GM18861 (cell line): Measurements from ENCODE around the gene LLGL2.

ENCODE experiments used
- ATAC-seq: cut with Tn5 transposase; IDR thresholded peaks from one replicate; pipeline ENCODE4 v1.9.1; 2021; ENCODE audit not compliant: unreplicated experiment

LLGL2 gene

DNA sequence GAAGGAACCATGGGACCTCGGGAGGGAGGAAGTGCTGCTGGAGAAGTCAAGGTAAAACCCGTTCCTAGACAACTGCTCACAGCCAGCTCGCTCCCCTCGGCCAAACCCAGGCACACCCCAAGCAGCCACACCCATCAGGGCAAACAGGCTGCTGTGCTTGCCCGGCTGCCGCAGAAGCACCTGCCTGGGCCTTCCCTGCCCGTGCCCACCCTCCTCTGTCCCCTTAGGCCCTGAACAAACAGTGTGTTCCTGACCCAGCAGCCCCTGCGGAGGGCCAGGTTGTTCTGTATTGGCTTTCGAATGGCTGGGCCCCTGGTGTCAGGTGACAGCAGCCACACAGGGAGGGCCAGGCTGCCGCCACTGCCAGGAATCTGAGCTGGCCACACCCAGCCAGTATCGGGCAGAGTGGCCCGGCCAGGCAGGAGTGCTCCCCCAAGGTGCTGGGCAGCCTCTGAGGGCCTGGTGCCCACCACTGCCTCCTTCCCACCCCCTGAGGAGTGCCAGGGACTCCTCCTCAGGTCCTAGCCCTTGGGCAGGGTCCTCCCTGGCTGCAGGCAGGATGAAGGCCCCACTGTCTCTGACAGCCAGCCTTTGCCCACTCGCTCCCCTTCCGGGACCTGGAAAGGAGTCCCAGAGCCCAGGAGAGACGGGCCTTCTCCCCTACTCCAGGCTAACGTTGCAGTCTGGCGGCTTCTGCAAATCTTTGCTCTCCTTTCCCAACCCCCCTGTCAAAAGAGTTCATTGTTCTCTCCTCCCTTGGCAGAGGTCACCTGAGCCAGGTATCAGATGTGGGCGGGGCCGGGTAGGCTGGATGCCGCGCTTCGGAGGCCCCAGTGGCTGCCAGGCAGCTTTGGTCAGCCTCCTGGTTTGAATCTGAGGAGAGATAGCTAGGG, 24.0 kb downstream of the LLGL2 start:
- no peak for ATAC-seq

DNA sequence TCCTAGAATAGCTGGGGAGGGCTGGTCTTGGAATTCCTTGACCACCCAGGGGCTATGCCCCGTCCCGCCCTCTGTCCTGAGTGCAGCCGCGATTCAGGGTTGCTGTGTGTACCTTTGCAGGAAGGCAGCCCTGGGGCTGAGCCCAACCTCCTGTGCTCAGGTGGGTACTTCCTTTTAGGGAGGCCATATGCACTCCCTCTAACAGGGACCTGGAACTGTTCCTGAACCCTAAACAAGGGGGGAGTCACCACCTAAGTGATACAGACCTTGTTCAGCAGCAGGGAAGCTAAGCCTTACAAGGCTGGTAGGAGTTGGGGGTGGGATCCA, 24.6 kb downstream of the LLGL2 start:
- ATAC-seq = no peak

GRCh38 chr17:75551266-75551665, 25.8 kb downstream of the LLGL2 start:
- ATAC-seq = no peak

GRCh38 chr17:75552425-75553294, 27.2 kb downstream of the LLGL2 start:
- no peak for ATAC-seq

DNA sequence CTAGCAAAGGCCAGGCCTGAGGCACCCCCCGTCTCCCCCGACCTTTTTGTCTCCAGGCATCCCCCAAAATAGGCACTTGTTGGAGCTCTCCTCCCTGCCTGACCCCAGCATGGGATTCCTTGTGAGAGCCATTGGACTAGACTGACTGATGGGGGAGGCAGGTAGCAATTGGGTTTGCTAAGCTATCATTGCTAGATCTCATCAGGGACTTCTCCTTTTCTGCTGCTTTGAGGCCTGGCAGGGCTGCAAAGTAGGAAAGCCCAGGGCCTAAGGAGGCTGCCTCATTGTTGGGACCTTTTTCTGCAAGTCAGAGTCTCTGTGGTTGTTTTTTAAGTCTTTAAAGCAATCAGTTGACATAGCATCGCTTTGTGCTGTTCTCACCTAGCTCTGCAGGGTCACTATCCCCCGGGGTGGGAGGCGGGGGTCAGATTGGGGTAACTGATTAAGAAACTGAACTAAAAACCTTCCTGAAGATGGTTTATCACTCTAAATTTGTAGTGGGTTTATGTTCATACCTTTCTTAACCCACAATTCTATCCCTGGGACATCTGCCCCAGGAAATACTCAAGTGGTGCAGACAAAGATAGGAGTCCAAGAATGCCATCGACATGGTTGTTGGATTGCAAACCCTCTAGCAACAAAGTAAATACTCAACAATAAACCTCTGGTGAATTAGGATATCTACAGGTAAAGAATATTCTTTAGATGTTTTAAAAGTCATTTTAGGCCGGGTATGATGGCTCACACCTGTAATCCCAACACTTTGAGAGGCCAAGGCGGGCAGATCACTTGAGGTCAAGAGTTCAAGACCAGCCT, 28.0 kb downstream of the LLGL2 start:
- no peak for ATAC-seq

GRCh38 chr17:75555679-75556153, 30.2 kb downstream of the LLGL2 start:
- ATAC-seq = no peak

DNA sequence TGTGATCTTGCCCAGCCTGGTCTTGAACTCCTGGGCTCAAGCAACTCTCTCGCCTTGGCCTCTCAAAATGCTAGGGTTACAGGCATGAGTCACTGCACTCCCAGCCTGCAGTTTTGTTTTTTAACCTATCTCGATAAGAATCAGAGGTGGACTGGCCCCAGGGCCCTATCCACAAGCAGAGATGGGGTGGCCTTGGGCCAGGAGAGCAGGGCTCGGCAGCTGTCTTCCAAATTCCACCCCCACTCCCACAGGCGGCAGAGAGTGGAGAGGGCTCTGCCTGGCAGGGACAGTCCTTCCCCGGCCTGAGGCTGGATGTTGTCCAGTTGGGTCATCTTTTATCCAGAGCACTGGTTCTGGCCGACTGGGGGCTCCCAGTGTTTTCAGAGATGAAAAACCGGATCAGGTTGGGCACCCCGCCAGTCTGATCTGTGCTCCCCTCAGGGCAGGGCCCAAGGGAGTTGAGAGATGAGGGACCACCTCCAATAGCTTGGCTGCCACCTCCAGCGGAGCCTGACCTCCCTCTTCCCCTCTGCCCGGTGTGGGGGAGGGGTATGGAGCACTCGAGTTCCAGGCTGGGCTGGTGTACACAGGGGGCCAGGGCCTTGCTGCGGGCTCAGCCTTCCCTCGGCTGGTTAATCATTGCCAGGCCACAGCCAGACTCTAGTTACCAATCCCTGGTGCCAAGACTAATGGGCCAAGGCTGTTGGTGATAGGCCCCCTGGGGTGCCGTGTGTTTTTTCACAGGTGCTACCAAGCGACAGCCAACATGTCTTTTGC, 31.8 kb downstream of the LLGL2 start:
- no peak for ATAC-seq

DNA sequence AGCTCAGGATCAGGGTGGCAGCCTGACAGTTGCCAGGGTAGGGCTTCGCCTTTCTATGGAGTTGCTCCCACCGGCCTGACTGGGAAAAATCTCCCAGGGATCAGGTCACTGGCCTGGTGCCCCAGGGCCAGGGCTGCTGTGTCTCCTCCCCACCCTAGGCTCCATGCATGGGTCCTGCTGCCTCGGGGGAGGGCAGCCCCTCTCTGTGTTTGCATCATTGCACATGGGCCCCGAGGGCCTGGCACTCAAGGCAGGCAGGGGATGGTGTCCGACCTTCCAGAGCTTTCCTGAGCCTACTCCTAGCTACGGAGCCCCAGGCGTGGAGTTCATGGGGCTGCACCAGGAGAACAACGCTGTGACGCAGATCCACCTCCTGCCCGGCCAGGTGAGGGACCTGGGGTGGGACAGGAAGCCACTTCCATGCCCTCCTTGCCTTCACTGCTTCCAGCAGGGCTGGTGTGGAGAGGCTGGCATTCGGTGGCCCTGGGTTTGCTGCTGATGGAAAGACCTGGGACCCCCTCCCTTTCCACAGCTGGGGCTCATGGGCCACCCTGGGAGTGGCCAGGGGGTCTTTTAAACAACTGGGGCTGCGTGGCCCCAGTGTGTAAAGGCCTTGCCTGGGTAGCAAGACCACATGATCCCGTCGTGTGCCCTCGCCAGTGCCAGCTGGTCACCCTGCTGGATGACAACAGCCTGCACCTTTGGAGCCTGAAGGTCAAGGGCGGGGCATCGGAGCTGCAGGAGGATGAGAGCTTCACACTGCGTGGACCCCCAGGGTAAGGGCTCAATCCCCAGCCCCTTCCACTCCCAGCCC, 32.6 kb downstream of the LLGL2 start:
- no peak for ATAC-seq

GRCh38 chr17:75558666-75559530, 33.4 kb downstream of the LLGL2 start:
- no peak for ATAC-seq

- ATAC-seq = no peak
These were observed 34.5 kb downstream of the LLGL2 start for GRCh38 chr17:75559958-75560533.

DNA sequence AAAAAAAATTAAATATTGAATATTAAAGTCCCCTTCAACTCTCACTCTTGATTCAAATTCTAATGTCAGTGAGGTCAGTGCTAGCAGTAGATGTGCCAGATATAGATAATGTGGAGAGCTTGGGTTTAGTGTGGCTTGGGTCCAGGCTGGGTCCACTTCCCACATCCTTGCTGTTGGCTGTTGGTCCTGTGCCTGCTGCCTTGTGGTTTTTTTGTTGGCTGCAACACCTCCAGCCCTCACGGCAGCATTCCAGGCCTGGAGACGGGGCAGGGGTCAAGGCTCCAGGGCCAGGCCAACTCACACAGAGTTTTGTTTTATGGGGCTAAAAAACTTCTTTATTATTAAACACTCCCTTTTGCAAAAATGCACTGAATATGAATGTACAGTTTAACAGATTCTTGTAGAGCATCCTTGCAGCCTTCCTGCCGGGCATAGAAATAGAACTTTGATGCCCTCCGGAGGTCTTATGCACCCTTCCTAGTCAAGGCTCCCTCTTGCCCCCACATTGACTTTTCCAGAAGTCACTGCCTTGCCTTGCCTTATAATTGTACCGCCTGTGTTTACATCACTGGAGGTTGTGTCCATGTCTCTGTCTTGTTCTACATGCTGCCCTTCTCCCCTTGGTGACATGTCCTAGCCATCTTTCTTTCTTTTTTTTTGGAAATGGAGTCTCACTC, 36.6 kb downstream of the LLGL2 start:
- no peak for ATAC-seq

- no peak for ATAC-seq
These were observed 37.7 kb downstream of the LLGL2 start for GRCh38 chr17:75563063-75563758.

GRCh38 chr17:75564195-75564594, 38.7 kb downstream of the LLGL2 start:
- no peak for ATAC-seq

DNA sequence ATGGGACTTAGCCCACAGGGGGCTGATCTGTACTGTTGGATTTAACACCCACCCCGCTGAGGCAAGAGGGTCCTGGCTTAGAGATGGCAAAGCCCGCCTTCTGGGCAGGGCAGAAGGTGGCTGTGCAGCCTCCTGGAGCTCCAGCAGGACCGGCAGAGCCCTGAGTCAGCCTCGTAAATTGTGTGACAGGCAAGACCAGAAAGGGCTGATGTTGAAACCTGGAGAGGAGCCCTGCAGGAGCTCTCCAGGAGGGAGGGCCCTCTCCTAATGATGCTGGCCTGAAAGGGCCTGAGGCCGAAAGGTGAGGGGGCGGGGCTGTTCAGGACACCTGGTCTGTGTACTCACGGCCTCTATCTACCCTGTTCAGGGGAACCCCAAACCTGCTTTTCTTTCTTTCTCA, 39.6 kb downstream of the LLGL2 start:
- no peak for ATAC-seq

DNA sequence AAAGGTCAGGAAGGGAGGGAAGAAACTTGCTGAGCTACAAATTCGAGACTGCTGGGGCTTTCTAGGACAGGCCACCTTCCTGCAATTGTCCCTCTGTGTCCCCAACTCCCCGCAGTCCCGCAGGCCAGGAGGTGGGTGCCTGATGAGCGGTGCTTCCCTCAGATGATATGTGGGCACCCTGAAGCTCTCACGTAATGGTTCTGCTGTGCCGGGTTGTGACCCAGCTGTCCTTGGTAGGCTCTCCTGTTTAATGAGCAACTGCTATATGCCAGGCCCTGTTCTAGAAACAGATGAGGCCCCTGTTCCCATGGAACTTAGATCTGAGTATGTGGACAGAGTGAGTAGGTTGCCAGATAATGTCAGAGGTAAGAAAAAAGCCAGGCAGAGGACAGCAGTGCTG, 40.1 kb downstream of the LLGL2 start:
- no peak for ATAC-seq

DNA sequence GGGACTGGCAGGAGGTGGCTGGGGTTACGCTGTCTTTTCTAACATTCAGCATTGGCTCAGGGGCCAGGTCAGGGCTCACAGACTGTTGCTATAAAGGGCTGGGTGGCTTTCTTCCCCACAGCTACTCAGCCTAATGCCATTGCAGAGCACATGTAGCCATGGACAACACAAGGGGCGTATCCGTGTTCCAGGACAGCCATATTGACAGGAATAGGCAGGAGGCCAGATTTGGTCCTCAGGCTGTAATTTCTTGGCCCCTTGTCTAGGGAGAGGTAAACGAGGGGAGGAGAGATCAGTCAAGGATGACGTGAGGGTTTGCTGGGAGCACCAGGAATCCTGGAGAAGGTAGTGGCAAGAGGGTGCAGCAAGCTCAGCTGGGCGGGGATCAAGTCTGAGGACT, 40.9 kb downstream of the LLGL2 start:
- no peak for ATAC-seq

DNA sequence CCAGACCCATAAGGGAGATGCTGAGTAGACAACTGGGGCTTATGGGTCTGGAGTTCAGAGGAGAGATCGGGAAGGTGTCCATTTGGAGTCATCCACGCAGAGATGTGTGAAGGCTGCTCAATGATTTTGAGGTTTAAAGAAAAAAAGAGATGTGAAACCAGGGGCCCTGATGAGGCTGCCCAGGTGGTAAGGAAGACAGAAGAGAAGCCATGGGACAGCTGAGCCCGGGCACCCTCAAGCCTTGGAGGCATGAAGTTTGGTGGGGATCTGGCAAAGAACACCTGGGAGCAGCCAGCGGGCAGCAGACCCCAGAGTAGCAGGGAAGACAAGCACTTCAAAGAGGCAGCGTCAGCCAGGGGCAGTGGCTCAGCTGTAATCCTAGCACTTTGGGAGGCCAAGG, 41.3 kb downstream of the LLGL2 start:
- ATAC-seq = no peak
